ENCODE results near the gene EML6. TPM values are rescaled to one million over a fixed set of nuclear protein-coding genes. Genes with fewer than 3 reads are reported as not detected.

Gene EML6
- total RNA-seq, 1 experiment from 2014 or later, result 1.5 TPM

DNA sequence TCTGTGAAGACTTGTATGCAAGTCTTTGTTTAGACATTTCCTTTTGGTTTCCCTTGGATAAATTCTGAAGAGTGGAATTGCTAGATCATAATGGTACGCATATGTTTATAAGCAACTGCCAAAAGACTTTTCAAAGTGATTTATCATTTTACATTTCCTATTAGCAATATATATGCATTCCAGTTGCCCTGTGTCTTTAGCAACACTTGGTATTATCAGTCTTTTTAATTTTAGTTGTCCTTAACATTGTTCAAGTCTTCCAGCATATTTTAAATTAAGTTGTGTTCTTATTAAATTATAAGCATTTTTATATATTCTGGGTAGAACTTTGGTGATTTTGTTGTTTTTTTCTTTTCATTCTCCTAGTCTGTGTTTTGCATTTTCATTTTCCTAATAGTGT is 81.8 kb downstream of the EML6 start:
- Histone ChIP-seq H4K91ac (ENCODE audit: insufficient read length, low read depth, low read length) (no peak overlapping the region), H3T11ph (ENCODE audit: low read length) (no peak overlapping the region), H3K27me3 (ENCODE audit: insufficient read depth, low read length) (no peaks in the 10 kb centered on the region), H3K23ac (ENCODE audit: insufficient read length, low read depth, low read length) (no peak overlapping the region), H3K4ac (ENCODE audit: low read depth, low read length) (no peak overlapping the region), H3K27ac (ENCODE audit: insufficient read length, low read depth, low read length) (no peak overlapping the region), H4K8ac (replicated peaks; ENCODE audit: insufficient read length, low read depth, low read length) (no peak overlapping the region), H2AK5ac (ENCODE audit: insufficient read length, low read length) (no peak overlapping the region), H3K18ac (ENCODE audit: insufficient read length, low read depth, low read length) (no peak overlapping the region), H3K56ac (ENCODE audit: insufficient read length, low read depth, low read length) (no peak overlapping the region), H4K20me1 (ENCODE audit: control insufficient read depth, insufficient read depth, insufficient read length) (no peaks in the 10 kb centered on the region), H3K9me3 (ENCODE audit: control insufficient read depth, low read depth, low read length) (no peaks in the 10 kb centered on the region), H3K79me2 (ENCODE audit: insufficient read depth, low read length) (no peaks in the 10 kb centered on the region), H3K4me2 (ENCODE audit: insufficient read depth, insufficient read length, low read length) (no peak overlapping the region), H4K5ac (ENCODE audit: insufficient read length, low read depth, low read length) (no peak overlapping the region), H2BK12ac (ENCODE audit: insufficient read length, low read depth, low read length) (no peak overlapping the region), H3K4me1 (ENCODE audit: insufficient read depth, low read length) (no peaks in the 10 kb centered on the region), H2AFZ (ENCODE audit: low read length) (no peak overlapping the region), H3K14ac (ENCODE audit: insufficient read depth, low read length) (no peak overlapping the region), H2BK5ac (ENCODE audit: insufficient read length, low read length) (no peak overlapping the region), H2BK120ac (ENCODE audit: low read depth, low read length, poor library complexity, severe bottlenecking) (no peak overlapping the region), H3K79me1 (ENCODE audit: insufficient read depth, low read depth, low read length, poor library complexity, severe bottlenecking) (no peaks in the 10 kb centered on the region), H2BK20ac (ENCODE audit: low read depth, low read length, poor library complexity, severe bottlenecking) (no peak overlapping the region), H3K23me2 (ENCODE audit: insufficient read length, low read depth, low read length, poor library complexity, severe bottlenecking) (no peaks in the 10 kb centered on the region), H3K9ac (ENCODE audit: extremely low read depth, insufficient read length, low read length) (no peak overlapping the region), H2BK15ac (ENCODE audit: low read depth, low read length) (no peak overlapping the region)
- no peak overlapping the region for H3K4me3 Mint-ChIP-seq
- H3K27me3 Mint-ChIP-seq (ENCODE audit: low read depth), result no peaks in the 10 kb centered on the region
- DNase-seq, result no peak
- peaks cover 16 to 21% of the 10 kb centered on the region in 2 experiments for H3K4me1 Mint-ChIP-seq
- TF ChIP-seq CTCF (conservative IDR thresholded peaks at IDR 0.05), result no peak
- no CpG with 5 or more reads among the region's 1 CpG for WGBS (ENCODE audit: extremely low coverage, insufficient read length, low lambda C conversion rate)
- H3K27ac Mint-ChIP-seq, result no peak overlapping the region
- no peaks in the 10 kb centered on the region for H3K36me3 Mint-ChIP-seq (ENCODE audit: insufficient read depth in 1 of 3, low read depth in 3 of 3)
- H3K9me3 Mint-ChIP-seq, result no peaks in the 10 kb centered on the region
